Measurements from ENCODE around the gene CAV2.

CAV2 gene

GRCh38 chr7:116534790-116535189 lies 35.3 kb downstream of the CAV2 start:
- H3K4me1 ChIP-seq (ENCODE audit: control insufficient read depth, insufficient read depth, low read length, poor library complexity, severe bottlenecking): no peaks in the 10 kb centered on the region
- H3K27ac ChIP-seq (ENCODE audit: low read depth, low read length, severe bottlenecking): no peak overlapping the region
- H3K36me3 ChIP-seq (ENCODE audit: control insufficient read depth, insufficient read depth, low read length): peaks cover 35% of the 10 kb centered on the region
- peaks cover 12% of the 10 kb centered on the region for H3K9me3 ChIP-seq (ENCODE audit: control insufficient read depth, low read length)
- no peak overlapping the region for H3K4me3 ChIP-seq (ENCODE audit: extremely low read depth, insufficient read depth, low read length, poor library complexity, severe bottlenecking)
- 90 to 100% methylated on average over 2 of the region's 2 CpGs for WGBS, 2 experiments (ENCODE audit: insufficient coverage in 2 of 2)

GRCh38 chr7:116535416-116535815 lies 35.9 kb downstream of the CAV2 start:
- H3K4me3 ChIP-seq (ENCODE audit: extremely low read depth, insufficient read depth, low read length, poor library complexity, severe bottlenecking): no peak overlapping the region
- H3K4me1 ChIP-seq (ENCODE audit: control insufficient read depth, insufficient read depth, low read length, poor library complexity, severe bottlenecking): no peaks in the 10 kb centered on the region
- peaks cover 12% of the 10 kb centered on the region for H3K9me3 ChIP-seq (ENCODE audit: control insufficient read depth, low read length)
- WGBS, 2 experiments (ENCODE audit: insufficient coverage in 2 of 2): 86% methylated on average over 1 of the region's 1 CpG; no CpG with 5 or more reads in 1 of the 2 experiments
- no peak overlapping the region for H3K27ac ChIP-seq (ENCODE audit: low read depth, low read length, severe bottlenecking)
- peaks cover 35% of the 10 kb centered on the region for H3K36me3 ChIP-seq (ENCODE audit: control insufficient read depth, insufficient read depth, low read length)

- Histone ChIP-seq H3K9me3 (ENCODE audit: control insufficient read depth, low read length) (peaks cover 12% of the 10 kb centered on the region), H3K27ac (ENCODE audit: low read depth, low read length, severe bottlenecking) (no peak overlapping the region), H3K36me3 (ENCODE audit: control insufficient read depth, insufficient read depth, low read length) (peaks cover 35% of the 10 kb centered on the region), H3K4me1 (ENCODE audit: control insufficient read depth, insufficient read depth, low read length, poor library complexity, severe bottlenecking) (peaks cover 14% of the 10 kb centered on the region), H3K4me3 (ENCODE audit: extremely low read depth, insufficient read depth, low read length, poor library complexity, severe bottlenecking) (no peak overlapping the region)
- no CpG with 5 or more reads among the region's 2 CpGs for WGBS, 2 experiments (ENCODE audit: insufficient coverage in 2 of 2)
These were observed 38.6 kb downstream of the CAV2 start for GRCh38 chr7:116538138-116538537.

- Histone ChIP-seq H3K36me3 (ENCODE audit: control insufficient read depth, insufficient read depth, low read length) (peaks cover 35% of the 10 kb centered on the region), H3K4me3 (ENCODE audit: extremely low read depth, insufficient read depth, low read length, poor library complexity, severe bottlenecking) (no peak overlapping the region), H3K4me1 (ENCODE audit: control insufficient read depth, insufficient read depth, low read length, poor library complexity, severe bottlenecking) (peaks cover 23% of the 10 kb centered on the region), H3K9me3 (ENCODE audit: control insufficient read depth, low read length) (peaks cover 12% of the 10 kb centered on the region), H3K27ac (ENCODE audit: low read depth, low read length, severe bottlenecking) (no peak overlapping the region)
- no CpG with 5 or more reads among the region's 3 CpGs for WGBS, 2 experiments (ENCODE audit: insufficient coverage in 2 of 2)
These were observed 40.3 kb downstream of the CAV2 start for GRCh38 chr7:116539879-116540278.

DNA sequence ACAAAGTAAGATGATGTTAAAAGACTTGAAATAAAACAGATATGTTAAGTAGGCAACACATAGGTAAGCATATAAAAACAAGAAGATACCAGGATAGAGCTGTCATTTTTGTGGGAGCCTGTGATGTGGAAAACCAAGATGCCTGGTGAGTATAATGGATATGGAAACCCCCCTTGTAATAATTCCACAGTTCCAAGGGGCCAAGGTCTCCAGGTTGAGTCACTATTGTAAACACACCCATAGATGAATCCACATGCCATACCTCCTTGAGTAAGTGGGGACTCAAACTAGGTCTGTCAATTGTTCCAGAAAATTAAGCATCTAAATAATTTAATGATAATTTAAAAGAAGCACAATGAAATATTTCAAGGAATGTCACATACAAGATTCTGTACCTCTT lies 41.2 kb downstream of the CAV2 start:
- peaks cover 29% of the 10 kb centered on the region for H3K36me3 ChIP-seq (ENCODE audit: control insufficient read depth, insufficient read depth, low read length)
- H3K27ac ChIP-seq (ENCODE audit: low read depth, low read length, severe bottlenecking): no peak overlapping the region
- H3K9me3 ChIP-seq (ENCODE audit: control insufficient read depth, low read length): peaks cover 12% of the 10 kb centered on the region
- peaks cover 29% of the 10 kb centered on the region for H3K4me1 ChIP-seq (ENCODE audit: control insufficient read depth, insufficient read depth, low read length, poor library complexity, severe bottlenecking)
- H3K4me3 ChIP-seq (ENCODE audit: extremely low read depth, insufficient read depth, low read length, poor library complexity, severe bottlenecking): no peak overlapping the region

GRCh38 chr7:116541951-116542350 lies 42.4 kb downstream of the CAV2 start:
- H3K36me3 ChIP-seq (ENCODE audit: control insufficient read depth, insufficient read depth, low read length): peaks cover 21% of the 10 kb centered on the region
- WGBS, 2 experiments (ENCODE audit: insufficient coverage in 2 of 2): 77% methylated on average over 2 of the region's 3 CpGs; no CpG with 5 or more reads in 1 of the 2 experiments
- H3K9me3 ChIP-seq (ENCODE audit: control insufficient read depth, low read length): peaks cover 12% of the 10 kb centered on the region
- H3K4me1 ChIP-seq (ENCODE audit: control insufficient read depth, insufficient read depth, low read length, poor library complexity, severe bottlenecking): peaks cover 29% of the 10 kb centered on the region
- H3K27ac ChIP-seq (ENCODE audit: low read depth, low read length, severe bottlenecking): no peak overlapping the region
- no peak overlapping the region for H3K4me3 ChIP-seq (ENCODE audit: extremely low read depth, insufficient read depth, low read length, poor library complexity, severe bottlenecking)

GRCh38 chr7:116542618-116543017 lies 43.1 kb downstream of the CAV2 start:
- 89 to 90% methylated on average over 2 of the region's 2 CpGs for WGBS, 2 experiments (ENCODE audit: insufficient coverage in 2 of 2)
- Histone ChIP-seq H3K27ac (ENCODE audit: low read depth, low read length, severe bottlenecking) (no peak overlapping the region), H3K36me3 (ENCODE audit: control insufficient read depth, insufficient read depth, low read length) (peaks cover 16% of the 10 kb centered on the region), H3K4me1 (ENCODE audit: control insufficient read depth, insufficient read depth, low read length, poor library complexity, severe bottlenecking) (peaks cover 29% of the 10 kb centered on the region), H3K4me3 (ENCODE audit: extremely low read depth, insufficient read depth, low read length, poor library complexity, severe bottlenecking) (no peak overlapping the region), H3K9me3 (ENCODE audit: control insufficient read depth, low read length) (peaks cover 10% of the 10 kb centered on the region)

DNA sequence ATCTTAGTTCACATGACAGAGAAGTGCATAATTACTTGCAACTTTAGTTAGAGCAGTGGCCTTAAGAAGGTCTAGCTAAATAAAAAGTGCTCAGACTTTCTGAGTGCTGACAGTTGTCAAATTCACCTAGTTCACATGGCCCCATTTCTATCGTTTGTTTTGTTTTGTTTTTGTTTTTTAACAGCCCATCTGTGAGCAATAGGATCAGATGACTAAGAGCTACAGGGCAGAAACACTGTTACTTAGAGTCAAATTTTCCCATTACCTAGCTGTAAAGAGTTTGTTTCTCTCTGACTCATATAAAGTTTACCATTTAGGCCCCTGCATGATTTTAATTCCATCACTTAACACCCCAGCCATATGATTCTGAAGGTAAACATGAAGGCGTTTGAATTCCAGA lies 44.1 kb downstream of the CAV2 start:
- Histone ChIP-seq H3K4me1 (ENCODE audit: control insufficient read depth, insufficient read depth, low read length, poor library complexity, severe bottlenecking) (peaks cover 29% of the 10 kb centered on the region), H3K27ac (ENCODE audit: low read depth, low read length, severe bottlenecking) (peak overlapping the region; percentile 48), H3K9me3 (ENCODE audit: control insufficient read depth, low read length) (no peaks in the 10 kb centered on the region), H3K4me3 (ENCODE audit: extremely low read depth, insufficient read depth, low read length, poor library complexity, severe bottlenecking) (no peak overlapping the region), H3K36me3 (ENCODE audit: control insufficient read depth, insufficient read depth, low read length) (peaks cover 9% of the 10 kb centered on the region)
- WGBS, 2 experiments (ENCODE audit: insufficient coverage in 2 of 2): no CpG with 5 or more reads among the region's 2 CpGs

DNA sequence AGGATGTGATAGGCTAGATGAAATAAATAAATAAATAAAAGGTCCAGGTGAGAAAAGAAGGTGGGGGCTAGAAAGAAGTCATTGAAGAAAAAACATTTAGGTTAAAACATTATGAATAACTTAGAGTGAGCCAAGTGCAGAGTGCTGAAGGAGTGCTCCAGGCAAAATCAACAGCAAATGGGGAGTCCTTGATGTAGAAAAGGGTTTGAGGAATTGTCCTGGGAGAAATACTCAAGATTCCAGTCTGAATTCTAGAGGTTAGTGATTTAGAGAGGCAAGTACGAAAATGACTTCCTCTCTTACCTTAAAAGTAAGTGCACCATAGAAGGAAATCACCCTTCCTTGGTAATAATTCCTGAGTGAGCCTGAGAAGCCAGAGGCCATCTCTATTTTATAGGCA lies 44.9 kb downstream of the CAV2 start:
- WGBS, 2 experiments (ENCODE audit: insufficient coverage in 2 of 2): no CpG with 5 or more reads among the region's 1 CpG
- Histone ChIP-seq H3K4me3 (ENCODE audit: extremely low read depth, insufficient read depth, low read length, poor library complexity, severe bottlenecking) (no peak overlapping the region), H3K27ac (ENCODE audit: low read depth, low read length, severe bottlenecking) (no peak overlapping the region), H3K4me1 (ENCODE audit: control insufficient read depth, insufficient read depth, low read length, poor library complexity, severe bottlenecking) (peaks cover 29% of the 10 kb centered on the region), H3K36me3 (ENCODE audit: control insufficient read depth, insufficient read depth, low read length) (peaks cover 4% of the 10 kb centered on the region), H3K9me3 (ENCODE audit: control insufficient read depth, low read length) (no peaks in the 10 kb centered on the region)

- Histone ChIP-seq H3K9me3 (ENCODE audit: control insufficient read depth, low read length) (no peaks in the 10 kb centered on the region), H3K27ac (ENCODE audit: low read depth, low read length, severe bottlenecking) (no peak overlapping the region), H3K4me1 (ENCODE audit: control insufficient read depth, insufficient read depth, low read length, poor library complexity, severe bottlenecking) (peaks cover 29% of the 10 kb centered on the region), H3K4me3 (ENCODE audit: extremely low read depth, insufficient read depth, low read length, poor library complexity, severe bottlenecking) (no peak overlapping the region), H3K36me3 (ENCODE audit: control insufficient read depth, insufficient read depth, low read length) (peaks cover 4% of the 10 kb centered on the region)
- WGBS, 2 experiments (ENCODE audit: insufficient coverage in 2 of 2): 96 to 98% methylated on average over 3 to 5 of the region's 6 CpGs
These were observed 46.0 kb downstream of the CAV2 start for GRCh38 chr7:116545411-116545993.

DNA sequence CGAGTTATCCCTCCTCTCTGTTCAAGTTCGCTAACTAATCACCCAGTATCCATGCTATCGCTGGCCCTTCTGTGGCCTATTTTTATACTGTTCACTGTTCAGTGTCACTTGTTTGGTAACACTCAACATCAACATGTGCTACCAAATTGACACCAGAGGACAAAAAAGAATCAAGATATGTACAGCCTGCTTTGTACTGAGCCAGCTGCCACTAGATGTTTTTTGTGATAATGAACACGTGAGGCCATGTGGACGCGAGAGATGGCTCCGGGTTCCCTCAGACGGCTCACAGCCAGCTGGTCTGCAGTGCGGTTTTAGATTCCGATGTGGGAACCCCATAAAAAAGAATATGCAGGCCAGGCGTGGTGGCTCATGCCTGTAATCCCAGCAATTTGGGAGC lies 46.5 kb downstream of the CAV2 start:
- Histone ChIP-seq H3K9me3 (ENCODE audit: control insufficient read depth, low read length) (no peaks in the 10 kb centered on the region), H3K4me3 (ENCODE audit: extremely low read depth, insufficient read depth, low read length, poor library complexity, severe bottlenecking) (no peak overlapping the region), H3K36me3 (ENCODE audit: control insufficient read depth, insufficient read depth, low read length) (peaks cover 7% of the 10 kb centered on the region), H3K4me1 (ENCODE audit: control insufficient read depth, insufficient read depth, low read length, poor library complexity, severe bottlenecking) (peaks cover 29% of the 10 kb centered on the region), H3K27ac (ENCODE audit: low read depth, low read length, severe bottlenecking) (no peak overlapping the region)
- 94 to 97% methylated on average over 9 to 11 of the region's 11 CpGs for WGBS, 2 experiments (ENCODE audit: insufficient coverage in 2 of 2)

Data from mesodermal cell (in vitro differentiated cells).